IMR-90 (cell line): ENCODE measurements around the gene GDPD1.

Experiments used
- CEBPB ChIP-seq: IDR thresholded peaks from 2 replicates; pipeline ENCODE4 v1.6.1; 2012; ENCODE audit warnings: low read depth, low read length, improper control_type of control experiment
- CHD1 ChIP-seq: IDR thresholded peaks from 2 replicates; pipeline ENCODE4 v1.6.1; 2012; ENCODE audit warnings: low read depth, low read length, improper control_type of control experiment
- MAZ ChIP-seq: IDR thresholded peaks from 2 replicates; pipeline ENCODE4 v1.6.1; 2012; ENCODE audit warnings: low read depth, mild to moderate bottlenecking, low read length, improper control_type of control experiment, moderate library complexity, borderline replicate concordance
- MXI1 ChIP-seq: IDR thresholded peaks from 2 replicates; pipeline ENCODE4 v1.6.1; 2012; ENCODE audit warnings: low read depth, mild to moderate bottlenecking, low read length, moderate library complexity, borderline replicate concordance
- NFE2L2 ChIP-seq: fragments of 150-350 bp; IDR thresholded peaks from 2 replicates; pipeline ENCODE4 v1.6.1; 2016; ENCODE audit warnings: low read depth, mild to moderate bottlenecking, low read length
- POLR2A ChIP-seq: IDR thresholded peaks from 2 replicates; pipeline ENCODE4 v1.6.1; 2012; ENCODE audit warnings: mild to moderate bottlenecking, low read depth, low read length
- RAD21 ChIP-seq: IDR thresholded peaks from 2 replicates; pipeline ENCODE4 v1.6.1; 2012; ENCODE audit warnings: low read length, improper control_type of control experiment
- TF ChIP-seq, protein P1 (sequence below): conservative IDR thresholded peaks from 2 replicates; pipeline ENCODE4 v1.5.1; 2012; ENCODE audit warnings: mild to moderate bottlenecking, low read depth, low read length, improper control_type of control experiment
- TF ChIP-seq, protein P2 (sequence below): fragments of 150-350 bp; IDR thresholded peaks from 2 replicates; pipeline ENCODE4 v1.6.1; 2017; ENCODE audit warnings: mild to moderate bottlenecking, antibody characterized with exemption, low read length, low read depth
- TF ChIP-seq, protein P3 (sequence below): fragments of 150-350 bp; IDR thresholded peaks from 2 replicates; pipeline ENCODE4 v1.6.1; 2016; ENCODE audit warnings: low read depth, mild to moderate bottlenecking, low read length, moderate library complexity, borderline replicate concordance

DNA sequence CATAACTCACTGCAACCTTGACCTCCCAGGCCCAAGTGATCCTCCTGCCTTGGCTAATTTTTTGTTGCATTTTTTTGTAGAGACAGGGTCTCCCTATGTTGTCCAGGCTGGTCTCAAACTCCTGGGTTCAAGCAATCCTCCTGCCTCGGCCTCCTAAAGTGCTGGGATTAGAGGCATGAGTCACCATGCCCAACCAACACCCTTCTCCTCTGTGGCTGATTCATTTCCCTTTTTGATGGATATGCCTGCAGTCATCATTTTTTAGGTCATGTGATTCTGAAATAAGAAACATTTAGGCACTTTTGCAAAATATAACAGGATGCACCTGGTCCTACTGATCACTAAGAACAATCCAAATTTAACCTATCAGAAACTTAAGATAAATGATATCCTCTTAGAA is 67.1 kb downstream of the GDPD1 start:
- TF ChIP-seq, protein P1, sequence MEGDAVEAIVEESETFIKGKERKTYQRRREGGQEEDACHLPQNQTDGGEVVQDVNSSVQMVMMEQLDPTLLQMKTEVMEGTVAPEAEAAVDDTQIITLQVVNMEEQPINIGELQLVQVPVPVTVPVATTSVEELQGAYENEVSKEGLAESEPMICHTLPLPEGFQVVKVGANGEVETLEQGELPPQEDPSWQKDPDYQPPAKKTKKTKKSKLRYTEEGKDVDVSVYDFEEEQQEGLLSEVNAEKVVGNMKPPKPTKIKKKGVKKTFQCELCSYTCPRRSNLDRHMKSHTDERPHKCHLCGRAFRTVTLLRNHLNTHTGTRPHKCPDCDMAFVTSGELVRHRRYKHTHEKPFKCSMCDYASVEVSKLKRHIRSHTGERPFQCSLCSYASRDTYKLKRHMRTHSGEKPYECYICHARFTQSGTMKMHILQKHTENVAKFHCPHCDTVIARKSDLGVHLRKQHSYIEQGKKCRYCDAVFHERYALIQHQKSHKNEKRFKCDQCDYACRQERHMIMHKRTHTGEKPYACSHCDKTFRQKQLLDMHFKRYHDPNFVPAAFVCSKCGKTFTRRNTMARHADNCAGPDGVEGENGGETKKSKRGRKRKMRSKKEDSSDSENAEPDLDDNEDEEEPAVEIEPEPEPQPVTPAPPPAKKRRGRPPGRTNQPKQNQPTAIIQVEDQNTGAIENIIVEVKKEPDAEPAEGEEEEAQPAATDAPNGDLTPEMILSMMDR: no peak
- TF ChIP-seq POLR2A (no peak), MXI1 (no peak), MAZ (no peak), RAD21 (no peak), CEBPB (no peak), NFE2L2 (no peak), CHD1 (no peak)
- TF ChIP-seq, protein P2, sequence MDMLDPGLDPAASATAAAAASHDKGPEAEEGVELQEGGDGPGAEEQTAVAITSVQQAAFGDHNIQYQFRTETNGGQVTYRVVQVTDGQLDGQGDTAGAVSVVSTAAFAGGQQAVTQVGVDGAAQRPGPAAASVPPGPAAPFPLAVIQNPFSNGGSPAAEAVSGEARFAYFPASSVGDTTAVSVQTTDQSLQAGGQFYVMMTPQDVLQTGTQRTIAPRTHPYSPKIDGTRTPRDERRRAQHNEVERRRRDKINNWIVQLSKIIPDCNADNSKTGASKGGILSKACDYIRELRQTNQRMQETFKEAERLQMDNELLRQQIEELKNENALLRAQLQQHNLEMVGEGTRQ: no peak
- TF ChIP-seq, protein P3, sequence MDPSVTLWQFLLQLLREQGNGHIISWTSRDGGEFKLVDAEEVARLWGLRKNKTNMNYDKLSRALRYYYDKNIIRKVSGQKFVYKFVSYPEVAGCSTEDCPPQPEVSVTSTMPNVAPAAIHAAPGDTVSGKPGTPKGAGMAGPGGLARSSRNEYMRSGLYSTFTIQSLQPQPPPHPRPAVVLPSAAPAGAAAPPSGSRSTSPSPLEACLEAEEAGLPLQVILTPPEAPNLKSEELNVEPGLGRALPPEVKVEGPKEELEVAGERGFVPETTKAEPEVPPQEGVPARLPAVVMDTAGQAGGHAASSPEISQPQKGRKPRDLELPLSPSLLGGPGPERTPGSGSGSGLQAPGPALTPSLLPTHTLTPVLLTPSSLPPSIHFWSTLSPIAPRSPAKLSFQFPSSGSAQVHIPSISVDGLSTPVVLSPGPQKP: no peak
